T-helper 1 cell treated with Interleukin-12 subunit alpha and Interleukin-12 subunit beta and Interleukin-4 antibody, amounts not matched to agents 30 μg/mL and 1 μg/mL, for 36 hours (primary cell): ENCODE results near the gene DES.

ENCODE experiments used
- H3K27ac Mint-ChIP-seq: one replicate; pipeline ENCODE4 v1.8.0; 2021; ENCODE audit warnings: mild to moderate bottlenecking, mixed read lengths
- H3K27me3 Mint-ChIP-seq: one replicate; pipeline ENCODE4 v1.8.0; 2021; ENCODE audit warnings: low read depth, mixed read lengths
- H3K36me3 Mint-ChIP-seq: one replicate; pipeline ENCODE4 v1.8.0; 2021; ENCODE audit warnings: low read depth, mixed read lengths
- H3K4me1 Mint-ChIP-seq: one replicate; pipeline ENCODE4 v1.8.0; 2021; ENCODE audit warnings: low read depth, mixed read lengths
- H3K4me3 Mint-ChIP-seq: one replicate; pipeline ENCODE4 v1.8.0; 2021; ENCODE audit warnings: mild to moderate bottlenecking, moderate library complexity, mixed read lengths
- H3K9me3 Mint-ChIP-seq: one replicate; pipeline ENCODE4 v1.8.0; 2021; ENCODE audit warnings: mixed read lengths

DES gene

DNA sequence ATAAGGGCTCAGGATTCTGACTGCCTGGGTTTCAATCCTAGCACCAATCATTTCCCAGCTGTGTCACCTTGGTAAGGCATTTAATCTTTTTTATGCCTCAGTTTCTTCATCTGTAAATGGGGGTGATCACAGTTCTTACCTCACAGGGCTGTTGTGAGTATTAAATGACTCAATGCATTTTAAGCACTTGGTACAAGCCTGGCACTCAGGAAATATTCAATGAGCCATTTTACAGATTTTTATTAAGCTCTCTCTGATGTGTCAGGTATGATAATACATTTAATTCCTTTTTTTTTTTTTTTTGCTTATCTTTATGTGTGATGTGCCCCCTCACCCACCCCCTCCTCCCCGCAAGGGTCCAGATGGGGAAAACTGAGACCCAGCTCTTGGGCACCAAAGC lies 28.5 kb downstream of the DES start:
- Mint-ChIP-seq H3K4me3 (no peak overlapping the region), H3K9me3 (no peaks in the 10 kb centered on the region), H3K27ac (no peak overlapping the region), H3K36me3 (no peaks in the 10 kb centered on the region), H3K27me3 (peaks cover 39% of the 10 kb centered on the region), H3K4me1 (peaks cover 4% of the 10 kb centered on the region)

DNA sequence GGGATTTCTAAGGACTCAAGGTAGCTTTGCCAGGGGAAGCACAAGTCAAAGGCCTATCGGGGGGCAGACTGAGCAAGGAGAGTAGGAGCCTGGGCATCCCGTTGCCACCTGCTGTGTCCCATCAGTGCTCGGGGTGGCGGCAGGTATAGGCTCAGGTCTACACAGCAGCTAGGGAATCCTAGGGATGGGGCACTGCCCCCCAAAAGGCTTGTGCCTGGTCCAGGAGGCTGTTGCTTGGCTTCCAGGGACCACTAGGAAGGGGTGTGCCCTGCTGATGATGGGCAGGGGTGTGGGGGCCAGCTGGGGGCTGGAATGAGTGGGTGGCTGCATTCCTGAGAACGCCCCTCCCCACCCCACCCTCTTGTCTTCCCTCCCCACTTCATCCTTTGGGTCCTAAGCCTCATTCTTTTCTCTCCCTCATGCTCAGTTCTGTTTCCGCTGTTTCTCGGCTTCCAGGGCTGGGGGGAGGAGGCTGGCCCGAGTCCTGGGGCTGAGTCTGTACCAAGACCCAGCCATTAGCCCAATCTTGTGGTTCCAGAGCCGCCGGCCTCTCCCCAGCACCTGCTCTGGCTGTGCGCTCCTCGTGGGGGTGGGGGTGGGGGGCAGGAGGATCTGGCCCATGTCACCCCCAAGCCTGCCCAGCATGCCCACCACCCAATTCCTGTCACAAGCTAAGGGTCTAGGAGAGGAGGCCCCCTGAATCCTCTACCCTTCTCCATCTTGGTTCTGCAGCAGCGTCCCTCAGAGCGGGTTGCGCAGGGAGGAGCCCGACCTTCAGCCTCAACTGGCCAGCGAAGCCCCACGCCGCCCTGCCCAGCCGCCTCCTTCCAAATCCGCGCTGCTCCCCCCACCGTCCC lies 29.3 kb downstream of the DES start:
- Mint-ChIP-seq H3K36me3 (no peaks in the 10 kb centered on the region), H3K9me3 (no peaks in the 10 kb centered on the region), H3K27me3 (peaks cover 41% of the 10 kb centered on the region), H3K4me1 (peaks cover 4% of the 10 kb centered on the region), H3K4me3 (no peak overlapping the region), H3K27ac (no peak overlapping the region)

DNA sequence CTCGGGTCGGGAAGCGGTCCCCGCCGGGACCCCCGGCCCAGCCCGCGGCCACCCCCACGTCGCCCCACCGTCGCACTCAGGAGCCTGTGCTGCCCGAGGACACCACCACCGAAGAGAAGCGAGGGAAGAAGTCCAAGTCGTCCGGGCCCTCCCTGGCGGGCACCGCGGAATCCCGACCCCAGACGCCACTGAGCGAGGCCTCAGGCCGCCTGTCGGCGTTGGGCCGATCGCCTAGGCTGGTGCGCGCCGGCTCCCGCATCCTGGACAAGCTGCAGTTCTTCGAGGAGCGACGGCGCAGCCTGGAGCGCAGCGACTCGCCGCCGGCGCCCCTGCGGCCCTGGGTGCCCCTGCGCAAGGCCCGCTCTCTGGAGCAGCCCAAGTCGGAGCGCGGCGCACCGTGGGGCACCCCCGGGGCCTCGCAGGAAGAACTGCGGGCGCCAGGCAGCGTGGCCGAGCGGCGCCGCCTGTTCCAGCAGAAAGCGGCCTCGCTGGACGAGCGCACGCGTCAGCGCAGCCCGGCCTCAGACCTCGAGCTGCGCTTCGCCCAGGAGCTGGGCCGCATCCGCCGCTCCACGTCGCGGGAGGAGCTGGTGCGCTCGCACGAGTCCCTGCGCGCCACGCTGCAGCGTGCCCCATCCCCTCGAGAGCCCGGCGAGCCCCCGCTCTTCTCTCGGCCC lies 30.1 kb downstream of the DES start:
- Mint-ChIP-seq H3K27me3 (peaks cover 40% of the 10 kb centered on the region), H3K4me3 (no peak overlapping the region), H3K9me3 (no peaks in the 10 kb centered on the region), H3K36me3 (no peaks in the 10 kb centered on the region), H3K27ac (no peak overlapping the region), H3K4me1 (no peaks in the 10 kb centered on the region)

DNA sequence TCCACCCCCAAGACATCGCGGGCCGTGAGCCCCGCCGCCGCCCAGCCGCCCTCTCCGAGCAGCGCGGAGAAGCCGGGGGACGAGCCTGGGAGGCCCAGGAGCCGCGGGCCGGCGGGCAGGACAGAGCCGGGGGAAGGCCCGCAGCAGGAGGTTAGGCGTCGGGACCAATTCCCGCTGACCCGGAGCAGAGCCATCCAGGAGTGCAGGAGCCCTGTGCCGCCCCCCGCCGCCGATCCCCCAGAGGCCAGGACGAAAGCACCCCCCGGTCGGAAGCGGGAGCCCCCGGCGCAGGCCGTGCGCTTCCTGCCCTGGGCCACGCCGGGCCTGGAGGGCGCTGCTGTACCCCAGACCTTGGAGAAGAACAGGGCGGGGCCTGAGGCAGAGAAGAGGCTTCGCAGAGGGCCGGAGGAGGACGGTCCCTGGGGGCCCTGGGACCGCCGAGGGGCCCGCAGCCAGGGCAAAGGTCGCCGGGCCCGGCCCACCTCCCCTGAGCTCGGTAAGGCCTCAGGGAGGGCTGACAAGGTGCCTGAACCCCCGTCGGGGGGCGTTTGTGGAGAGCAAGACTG lies 30.7 kb downstream of the DES start:
- H3K27ac Mint-ChIP-seq: no peak overlapping the region
- H3K36me3 Mint-ChIP-seq: no peaks in the 10 kb centered on the region

DNA sequence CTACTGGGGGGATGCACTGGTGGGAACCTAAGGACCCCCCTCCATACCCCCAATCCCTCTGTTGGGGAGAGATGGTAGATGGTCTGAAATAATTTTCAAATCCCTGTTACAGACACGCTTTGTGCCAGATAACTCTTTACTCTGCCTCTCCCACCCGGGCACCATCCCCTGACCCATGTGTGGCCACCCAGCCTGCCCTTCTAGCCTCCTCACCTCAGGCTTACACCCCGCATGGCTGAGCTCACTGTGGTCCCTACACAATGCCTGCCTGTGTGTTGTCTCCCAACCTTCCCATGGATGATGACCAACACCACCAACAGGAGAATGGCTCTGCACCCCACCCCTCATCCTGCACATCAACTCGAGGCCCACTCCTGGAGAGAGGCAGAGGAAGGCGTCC lies 31.4 kb downstream of the DES start:
- Mint-ChIP-seq H3K27me3 (peaks cover 33% of the 10 kb centered on the region), H3K27ac (no peak overlapping the region), H3K4me3 (no peak overlapping the region), H3K4me1 (no peaks in the 10 kb centered on the region), H3K36me3 (no peaks in the 10 kb centered on the region), H3K9me3 (no peaks in the 10 kb centered on the region)

More for the DNA sequence above, 30.7 kb downstream of the DES start:
- H3K9me3 Mint-ChIP-seq: no peaks in the 10 kb centered on the region
- H3K4me3 Mint-ChIP-seq: no peak overlapping the region
- peaks cover 37% of the 10 kb centered on the region for H3K27me3 Mint-ChIP-seq
- H3K4me1 Mint-ChIP-seq: no peaks in the 10 kb centered on the region

DNA sequence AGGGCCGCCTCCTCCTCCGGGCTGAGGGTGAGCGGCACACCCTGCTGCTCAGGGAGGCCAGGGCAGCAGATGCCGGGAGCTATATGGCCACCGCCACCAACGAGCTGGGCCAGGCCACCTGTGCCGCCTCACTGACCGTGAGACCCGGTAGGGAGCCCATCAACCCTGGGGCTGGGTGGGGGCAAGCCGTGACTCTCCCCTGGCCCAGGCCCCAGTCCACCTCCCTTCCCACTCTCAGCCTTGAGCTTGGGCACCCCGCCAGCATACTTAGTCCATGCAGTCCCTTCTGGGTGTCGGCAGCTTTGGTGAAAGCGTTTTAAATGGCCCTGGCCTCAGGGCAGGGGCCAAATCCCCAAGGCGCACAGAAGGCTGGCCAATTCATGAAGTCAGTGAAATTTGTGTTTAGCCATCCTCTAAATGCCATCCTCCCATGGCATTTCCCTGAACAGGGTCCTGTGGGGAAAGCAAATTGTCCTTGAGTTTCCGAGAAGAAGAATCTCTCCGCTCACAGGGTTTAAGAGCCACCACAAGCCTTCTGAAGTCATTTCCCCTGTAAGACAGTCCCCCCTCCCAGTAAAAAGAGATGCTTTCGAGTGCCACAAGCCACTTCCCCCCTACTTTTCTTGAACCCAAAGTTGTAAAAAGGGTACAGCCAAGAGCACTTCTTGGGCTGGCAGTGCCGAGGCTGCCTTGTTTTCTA lies 33.6 kb downstream of the DES start:
- H3K36me3 Mint-ChIP-seq: no peaks in the 10 kb centered on the region
- no peaks in the 10 kb centered on the region for H3K4me1 Mint-ChIP-seq
- no peak overlapping the region for H3K4me3 Mint-ChIP-seq
- no peaks in the 10 kb centered on the region for H3K9me3 Mint-ChIP-seq
- H3K27me3 Mint-ChIP-seq: peaks cover 33% of the 10 kb centered on the region
- H3K27ac Mint-ChIP-seq: no peak overlapping the region

DNA sequence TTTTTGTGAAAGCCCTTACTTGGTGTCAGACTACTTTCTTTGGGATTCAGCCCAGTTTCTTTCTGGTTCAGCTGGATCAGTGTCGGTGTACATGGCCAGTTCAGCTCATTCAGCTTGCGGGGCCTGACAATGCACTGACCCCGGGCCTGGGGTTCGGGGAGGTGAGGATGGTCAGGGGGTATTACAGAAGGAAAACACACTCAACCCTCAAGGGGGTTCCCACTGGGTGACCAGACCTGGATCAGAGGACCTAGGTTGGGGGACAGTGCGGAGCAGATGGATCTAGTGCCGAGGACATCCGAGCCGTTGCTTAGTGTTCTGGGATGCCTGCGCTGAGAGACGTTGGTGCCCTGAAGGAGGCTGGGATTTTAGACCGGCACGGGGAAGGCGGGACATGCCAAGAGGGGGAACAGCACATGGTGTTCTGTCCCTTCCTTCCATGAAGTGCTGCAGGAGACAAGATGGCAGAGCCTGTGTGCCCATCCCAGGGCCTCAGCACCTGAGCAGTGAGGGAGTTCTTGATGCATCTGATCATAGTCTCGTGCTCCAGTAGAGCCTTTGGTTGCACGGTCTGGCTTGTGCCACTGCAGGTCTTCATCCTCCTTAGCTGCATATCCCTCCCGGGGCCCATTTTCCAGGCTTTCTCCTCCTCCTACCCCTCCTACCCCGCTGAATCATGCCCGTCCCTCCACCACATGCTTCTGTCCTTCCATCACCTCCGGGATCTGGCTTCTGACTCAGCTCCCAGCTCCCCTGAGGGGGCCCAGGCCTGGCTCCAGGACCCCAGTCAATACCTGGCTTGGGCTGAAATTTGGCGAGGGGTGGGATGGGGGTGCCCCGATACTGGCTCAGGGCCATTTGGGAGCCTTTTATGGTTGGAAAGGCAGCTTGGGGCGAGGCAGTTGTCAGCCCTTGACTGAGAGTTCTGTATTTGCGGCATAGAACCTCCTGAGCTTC lies 34.5 kb downstream of the DES start:
- no peak overlapping the region for H3K27ac Mint-ChIP-seq
- H3K9me3 Mint-ChIP-seq: no peaks in the 10 kb centered on the region
- no peak overlapping the region for H3K4me3 Mint-ChIP-seq
- H3K27me3 Mint-ChIP-seq: peaks cover 30% of the 10 kb centered on the region
- no peaks in the 10 kb centered on the region for H3K4me1 Mint-ChIP-seq
- no peaks in the 10 kb centered on the region for H3K36me3 Mint-ChIP-seq

DNA sequence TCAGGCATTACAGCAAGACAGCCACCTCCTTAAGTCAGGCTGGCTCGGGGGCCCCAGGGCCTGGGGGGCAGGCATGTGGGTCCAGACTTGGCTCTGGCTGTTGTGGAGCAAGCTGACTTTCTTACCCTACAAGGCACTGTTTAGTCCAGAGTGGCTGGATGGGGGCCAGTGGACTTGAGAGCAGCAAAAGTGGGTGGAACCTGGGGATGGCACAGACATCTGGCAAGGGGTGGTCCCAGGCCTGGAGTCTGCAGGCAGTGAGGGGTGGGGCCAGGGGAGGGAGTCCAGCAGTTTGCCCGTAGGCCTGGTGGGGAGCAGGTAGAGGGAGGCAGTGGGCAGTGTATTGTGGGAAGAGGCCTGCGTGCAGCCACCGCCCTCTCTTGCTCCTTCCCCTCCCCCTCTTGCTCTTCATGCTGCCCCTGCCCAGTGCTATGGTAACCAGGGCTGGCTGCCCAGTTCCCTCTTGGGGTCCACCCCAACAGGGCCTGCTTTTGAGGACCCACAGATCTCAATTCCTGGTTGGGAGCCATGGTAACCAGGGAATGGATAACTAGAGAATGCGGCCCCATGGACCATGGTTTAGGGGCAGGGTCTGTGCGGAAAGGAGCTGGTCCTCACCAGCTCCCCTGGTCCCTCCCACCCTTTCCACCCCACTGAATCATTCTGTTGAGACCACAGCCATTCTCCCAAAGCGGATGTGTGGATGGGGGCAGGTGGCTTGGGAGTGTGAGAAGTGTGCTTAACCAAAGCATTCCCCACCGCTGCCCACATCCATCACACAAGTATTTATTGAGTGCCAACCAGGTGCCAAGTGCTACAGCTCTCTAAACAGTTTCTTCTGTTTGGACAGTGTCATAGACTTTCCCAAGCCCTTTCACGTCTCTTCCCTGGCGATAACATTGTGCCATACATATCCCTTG lies 35.8 kb downstream of the DES start:
- no peaks in the 10 kb centered on the region for H3K36me3 Mint-ChIP-seq
- H3K27ac Mint-ChIP-seq: no peak overlapping the region
- H3K27me3 Mint-ChIP-seq: peaks cover 30% of the 10 kb centered on the region
- no peak overlapping the region for H3K4me3 Mint-ChIP-seq
- no peaks in the 10 kb centered on the region for H3K4me1 Mint-ChIP-seq
- H3K9me3 Mint-ChIP-seq: no peaks in the 10 kb centered on the region

DNA sequence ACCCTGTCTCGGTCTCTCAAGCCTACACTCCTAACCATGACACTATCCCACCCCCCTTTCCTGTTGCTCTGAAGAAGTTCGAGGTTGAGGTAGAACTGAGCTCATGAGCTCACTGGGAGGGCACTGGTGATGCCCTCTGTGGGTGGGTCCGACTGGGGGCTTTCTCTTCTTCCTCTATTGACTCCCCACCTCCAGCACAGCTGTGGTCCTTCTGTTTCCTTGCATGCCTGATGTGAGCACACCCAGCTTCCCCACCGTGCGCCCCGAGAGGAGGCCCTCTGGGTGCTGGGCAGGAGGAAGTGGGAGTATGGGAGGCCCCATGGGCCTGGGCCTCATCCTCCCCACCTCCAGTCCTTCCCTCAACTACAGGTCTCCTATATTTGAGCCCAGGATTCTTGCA lies 37.4 kb downstream of the DES start:
- H3K9me3 Mint-ChIP-seq: no peaks in the 10 kb centered on the region
- peaks cover 15% of the 10 kb centered on the region for H3K27me3 Mint-ChIP-seq
- H3K4me1 Mint-ChIP-seq: no peaks in the 10 kb centered on the region
- no peak overlapping the region for H3K4me3 Mint-ChIP-seq
- H3K27ac Mint-ChIP-seq: no peak overlapping the region
- H3K36me3 Mint-ChIP-seq: no peaks in the 10 kb centered on the region

DNA sequence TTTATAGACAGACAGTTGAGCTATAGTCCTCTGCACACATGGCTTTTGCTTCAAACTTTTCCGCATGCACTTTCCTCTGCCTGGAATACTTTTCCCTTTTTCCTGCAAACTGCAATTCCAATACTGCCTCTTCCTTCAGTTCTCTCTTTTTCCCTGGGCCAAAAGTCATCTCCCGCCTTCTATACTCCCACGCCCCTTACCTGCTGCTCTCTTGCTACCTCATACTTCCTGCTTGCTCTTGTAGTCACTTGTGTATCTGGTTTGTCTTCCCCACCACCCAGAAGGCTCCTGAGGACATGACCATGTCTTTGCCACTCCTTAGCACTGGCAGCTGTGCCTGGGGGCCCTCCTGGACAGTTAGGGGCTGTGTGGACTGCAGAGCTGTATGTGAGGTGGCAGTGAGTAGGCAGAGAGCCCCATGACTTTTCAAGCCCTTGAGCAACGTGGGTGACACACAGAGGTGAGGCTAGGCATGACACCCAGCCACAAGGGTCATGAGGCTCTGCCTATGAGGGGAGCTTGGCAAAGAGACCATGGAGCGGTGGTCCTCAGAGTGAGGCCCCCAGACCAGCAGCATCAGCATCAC lies 39.7 kb downstream of the DES start:
- H3K4me3 Mint-ChIP-seq: no peak overlapping the region

DNA sequence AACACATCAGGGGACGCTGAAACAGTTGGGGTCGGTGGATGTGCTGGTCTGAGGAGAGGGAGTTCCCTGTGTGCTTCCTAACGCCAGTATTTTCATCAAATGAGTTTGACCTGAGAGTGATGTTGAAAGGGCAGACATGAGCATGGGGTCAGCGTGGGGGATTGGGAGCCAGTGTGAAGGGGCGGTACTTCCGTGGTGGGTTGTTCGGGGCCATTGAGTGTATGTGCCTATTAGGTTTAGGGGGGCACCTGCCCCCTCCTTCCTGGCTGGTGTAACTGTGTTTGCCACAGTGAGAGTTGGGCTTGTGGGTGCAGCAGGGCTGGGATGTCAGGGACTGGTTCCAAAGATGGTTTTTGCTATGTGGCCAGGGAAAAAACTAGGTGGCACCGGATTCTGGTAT lies 40.8 kb downstream of the DES start:
- Mint-ChIP-seq H3K27ac (no peak overlapping the region), H3K27me3 (no peaks in the 10 kb centered on the region), H3K4me3 (no peak overlapping the region), H3K4me1 (no peaks in the 10 kb centered on the region), H3K36me3 (no peaks in the 10 kb centered on the region), H3K9me3 (no peaks in the 10 kb centered on the region)

More for the DNA sequence above, 39.7 kb downstream of the DES start:
- Mint-ChIP-seq H3K36me3 (no peaks in the 10 kb centered on the region), H3K9me3 (no peaks in the 10 kb centered on the region), H3K27me3 (peaks cover 7% of the 10 kb centered on the region), H3K27ac (no peak overlapping the region), H3K4me1 (no peaks in the 10 kb centered on the region)

DNA sequence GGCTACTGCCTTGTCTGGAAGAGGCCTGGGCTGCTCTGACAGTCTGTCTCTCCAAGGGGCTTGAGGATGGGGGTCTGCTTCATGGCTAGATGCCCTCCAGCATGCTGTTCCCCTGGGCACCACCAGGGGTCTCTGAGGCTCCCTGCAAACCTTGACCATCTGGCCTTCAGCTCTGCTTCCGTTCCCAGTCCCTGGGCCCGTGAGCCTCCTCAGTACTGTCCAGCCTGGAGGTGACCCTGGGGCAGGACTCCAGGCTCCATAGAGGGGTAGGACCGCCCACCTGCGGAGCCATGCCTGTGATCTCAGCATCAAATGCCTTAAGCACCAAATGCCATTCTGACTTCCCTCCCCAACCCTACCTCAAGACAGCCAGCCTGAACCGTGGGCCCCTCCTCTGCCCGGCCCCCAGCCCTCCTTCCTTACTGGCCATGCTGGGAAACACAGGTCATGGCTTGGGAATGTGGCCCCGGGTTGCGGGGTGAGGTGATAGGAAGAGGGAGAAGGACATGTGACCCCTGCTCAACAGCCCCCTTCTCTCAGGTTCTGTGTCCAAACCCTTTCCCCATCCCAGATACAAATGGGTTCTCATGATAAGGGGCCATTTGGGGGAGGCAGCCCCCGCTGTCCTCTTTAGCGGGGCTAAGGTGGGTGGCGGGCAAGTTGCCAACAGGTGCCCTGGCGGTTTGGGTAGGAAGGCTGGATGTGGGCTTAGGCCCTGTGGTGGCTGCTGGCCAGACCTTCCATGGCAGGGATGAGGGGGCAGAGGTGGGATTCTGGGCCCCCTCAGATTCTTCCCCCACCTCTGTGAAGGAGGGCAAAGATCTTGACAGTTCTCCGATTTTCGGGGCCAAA lies 41.5 kb downstream of the DES start:
- no peaks in the 10 kb centered on the region for H3K9me3 Mint-ChIP-seq
- H3K36me3 Mint-ChIP-seq: no peaks in the 10 kb centered on the region
- no peak overlapping the region for H3K27ac Mint-ChIP-seq
- no peaks in the 10 kb centered on the region for H3K27me3 Mint-ChIP-seq
- H3K4me3 Mint-ChIP-seq: no peak overlapping the region
- no peaks in the 10 kb centered on the region for H3K4me1 Mint-ChIP-seq
